NCI-H748 (cell line): ENCODE measurements around the gene OMP.
"Not testable (repeated sequence)": the region's sequence is repeated elsewhere in the genome, so short reads cannot be mapped to it uniquely, and the experiment has no call there.

Experiments used
- DNase-seq: peaks from one replicate; lab custom pipeline; 2025; ENCODE audit not compliant: unreplicated experiment; lab: John Stamatoyannopoulos, UW

The OMP gene

DNA sequence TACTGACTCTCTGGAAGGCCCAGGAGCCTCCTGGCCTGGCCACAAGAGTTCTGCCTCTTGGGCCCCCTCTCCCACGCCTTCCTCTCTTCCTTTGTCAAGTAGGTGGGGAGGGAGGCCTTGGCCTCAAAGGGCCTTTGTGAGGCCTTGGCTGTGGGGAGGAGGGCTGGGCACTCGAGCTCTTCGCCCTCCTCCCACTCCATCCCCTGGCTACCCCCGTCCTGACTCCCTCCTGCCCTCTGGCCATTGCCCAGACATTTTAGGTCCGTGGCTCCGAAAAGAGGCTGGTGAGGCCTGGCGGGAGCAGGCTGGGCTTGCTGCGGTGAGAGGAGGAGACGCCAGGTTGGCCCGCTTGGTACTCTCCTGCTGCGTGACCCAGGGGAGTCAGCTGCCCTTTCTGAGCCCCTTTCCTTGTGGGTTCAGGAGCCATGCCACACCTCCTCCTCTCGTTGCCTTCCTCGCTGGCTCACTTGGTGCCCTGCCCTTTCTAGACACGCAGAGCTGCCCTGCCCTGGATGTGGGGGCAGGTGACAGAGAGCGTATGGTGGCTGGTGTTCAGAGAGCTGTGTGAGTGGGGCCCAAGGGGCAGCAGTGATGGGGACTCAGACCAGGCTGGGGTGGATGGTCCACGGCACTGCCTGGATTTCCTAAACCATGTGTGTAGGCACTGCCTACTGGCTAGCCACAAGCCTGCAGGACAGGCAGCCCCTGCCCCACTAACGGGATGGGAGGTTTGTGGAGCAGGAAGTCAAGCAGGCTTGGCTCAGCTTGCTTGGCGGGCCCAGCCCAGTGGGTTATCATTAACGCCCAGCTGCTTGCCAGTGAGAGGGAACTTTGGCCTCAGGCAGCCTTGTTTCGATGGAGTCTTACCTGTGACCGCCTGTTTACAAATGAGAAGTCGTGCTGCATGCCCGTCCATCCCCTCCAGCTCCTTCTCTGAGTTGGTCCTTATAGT is 15.8 kb upstream of the OMP start:
- no peak for DNase-seq

- no peak for DNase-seq
Observed at GRCh38 chr11:77087723-77088225, 14.9 kb upstream of the OMP start.

DNA sequence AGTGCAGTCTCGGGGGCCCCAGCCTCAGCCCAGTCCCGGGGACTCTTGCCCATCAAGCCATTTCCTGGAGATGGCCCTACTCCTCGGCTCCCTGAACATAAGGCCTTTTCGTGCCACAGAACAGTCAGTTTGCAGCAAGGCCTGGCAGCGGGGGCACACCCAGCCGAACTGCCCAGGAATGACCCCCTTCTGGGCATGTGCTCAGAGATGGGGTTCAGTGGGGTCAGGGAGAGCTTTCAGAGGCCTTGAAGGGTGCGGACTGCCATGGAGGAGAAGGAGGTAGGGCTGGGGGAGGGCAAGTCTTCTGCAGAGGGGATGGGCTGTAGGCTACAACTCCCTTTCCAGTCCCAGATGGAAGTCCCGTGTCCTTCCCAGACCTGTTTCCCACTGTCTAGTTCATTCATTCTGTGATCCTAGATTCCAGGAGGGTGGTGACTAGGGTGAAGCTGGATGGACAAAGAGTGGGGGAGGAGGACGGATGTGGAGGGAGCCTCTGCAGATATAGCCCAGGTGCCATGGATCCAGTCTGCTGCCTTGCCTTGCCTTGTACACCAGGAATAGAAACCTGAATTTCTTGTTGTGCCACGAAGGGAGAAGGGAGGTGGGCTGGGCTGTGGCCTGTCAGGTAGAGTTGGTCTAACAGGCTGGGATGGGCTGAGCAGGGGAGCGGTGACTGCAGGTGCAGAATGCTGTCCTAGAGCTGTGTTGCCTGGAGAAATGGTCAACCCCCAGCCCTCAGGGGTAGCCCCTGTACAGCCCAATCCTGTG is 14.2 kb upstream of the OMP start:
- no peak for DNase-seq

DNA sequence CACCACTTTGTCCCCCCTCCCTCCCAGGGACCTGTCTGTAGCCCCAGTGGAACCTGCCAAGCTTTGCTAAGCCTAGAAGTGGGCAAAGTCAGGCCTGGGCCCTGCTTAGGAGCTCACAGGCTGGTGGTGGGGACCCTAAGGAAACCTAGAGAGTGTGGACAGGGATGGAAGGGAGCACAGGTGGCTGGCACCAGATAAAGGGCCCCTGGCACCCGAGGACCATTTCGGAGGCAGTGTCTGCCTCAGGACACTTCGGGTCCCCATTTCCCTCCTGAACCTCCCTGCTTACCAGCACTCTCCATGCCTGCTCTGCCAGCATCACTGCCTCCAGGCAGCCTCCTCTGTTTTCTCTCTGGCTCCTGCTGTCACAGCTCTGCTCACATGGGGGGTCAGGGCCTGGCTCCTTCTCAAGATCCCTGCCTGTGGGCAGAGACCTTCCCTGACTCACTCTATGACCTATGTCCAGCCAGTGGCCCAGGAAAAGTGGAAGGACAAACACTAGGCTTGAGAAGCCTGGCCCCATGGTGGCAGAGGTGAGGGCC is 13.6 kb upstream of the OMP start:
- DNase-seq: no peak

- no peak for DNase-seq
Observed at GRCh38 chr11:77090046-77090372, 12.6 kb upstream of the OMP start.

DNA sequence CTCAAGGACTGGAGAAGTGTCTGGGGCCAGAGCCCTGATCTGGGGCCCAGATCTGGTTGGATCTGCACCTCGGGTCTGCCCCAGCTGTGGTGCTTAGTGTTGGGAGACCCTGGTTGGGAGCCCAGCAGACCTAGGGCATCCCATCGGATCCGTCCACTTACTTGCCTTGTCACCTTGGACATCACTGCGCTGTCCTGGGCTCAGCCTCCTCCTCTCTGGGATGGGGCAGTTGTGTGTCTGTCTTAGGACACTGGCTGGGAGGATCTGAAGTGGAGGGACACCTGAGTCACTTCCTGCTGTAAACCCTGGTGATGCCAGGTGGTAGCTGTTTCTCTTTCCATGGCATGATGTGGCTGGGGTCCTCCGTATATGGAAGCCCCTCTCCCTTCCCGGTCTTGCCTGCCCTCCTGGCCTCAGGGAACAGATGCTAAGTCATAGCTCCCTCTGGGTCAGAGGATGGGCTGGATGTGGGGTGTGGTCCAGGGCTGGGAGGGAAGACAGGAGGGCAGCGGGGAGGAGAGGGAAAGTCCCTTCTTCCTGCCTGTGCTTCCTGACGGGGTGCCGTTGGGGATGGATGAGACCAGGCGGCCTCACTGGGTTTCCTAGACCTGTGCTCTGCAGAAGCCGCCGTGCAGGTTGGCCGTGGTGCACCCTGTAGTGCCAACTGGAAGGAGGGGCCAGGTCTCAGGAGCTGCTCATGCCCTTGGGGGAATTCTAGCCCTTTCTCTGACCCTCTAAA is 12.1 kb upstream of the OMP start:
- DNase-seq: no peak

- peak; percentile 69 for DNase-seq
Observed at GRCh38 chr11:77091146-77091940, 11.3 kb upstream of the OMP start.

GRCh38 chr11:77092382-77092781 is 10.3 kb upstream of the OMP start:
- DNase-seq: no peak

GRCh38 chr11:77093056-77093891 is 9.4 kb upstream of the OMP start:
- no peak for DNase-seq

- no peak for DNase-seq
Observed at GRCh38 chr11:77093987-77094840, 8.4 kb upstream of the OMP start.

DNA sequence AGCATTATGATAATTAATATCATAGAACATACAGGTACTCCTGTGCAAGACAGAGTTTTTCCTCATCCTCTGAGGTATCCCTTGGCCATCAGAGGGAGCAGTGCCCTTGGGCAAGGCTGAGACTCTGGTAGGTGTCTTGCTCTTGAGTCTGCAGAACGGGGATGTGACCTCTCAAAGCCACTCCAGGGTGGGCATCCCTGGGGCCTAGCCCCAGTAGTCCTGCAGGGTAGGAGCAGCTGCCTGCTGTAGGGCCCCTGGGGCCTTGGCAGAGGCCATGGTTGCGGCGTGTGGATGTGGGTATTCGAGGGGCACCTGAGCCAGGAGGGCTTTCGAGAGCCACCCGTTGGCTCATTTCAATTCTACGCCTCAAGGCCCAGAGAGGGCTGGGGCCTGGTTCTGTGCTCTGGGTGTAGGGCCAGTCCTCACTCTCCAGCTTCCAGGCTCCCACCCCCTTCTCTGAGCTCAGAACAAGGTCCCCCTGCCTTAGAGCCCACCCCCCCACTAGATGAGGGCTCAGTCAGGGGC is 7.7 kb upstream of the OMP start:
- DNase-seq: no peak

GRCh38 chr11:77095551-77096490 is 6.8 kb upstream of the OMP start:
- no peak for DNase-seq

- no peak for DNase-seq
Observed at GRCh38 chr11:77096591-77097019, 6.0 kb upstream of the OMP start.

GRCh38 chr11:77097180-77097579 is 5.5 kb upstream of the OMP start:
- not testable (repeated sequence) for DNase-seq

DNA sequence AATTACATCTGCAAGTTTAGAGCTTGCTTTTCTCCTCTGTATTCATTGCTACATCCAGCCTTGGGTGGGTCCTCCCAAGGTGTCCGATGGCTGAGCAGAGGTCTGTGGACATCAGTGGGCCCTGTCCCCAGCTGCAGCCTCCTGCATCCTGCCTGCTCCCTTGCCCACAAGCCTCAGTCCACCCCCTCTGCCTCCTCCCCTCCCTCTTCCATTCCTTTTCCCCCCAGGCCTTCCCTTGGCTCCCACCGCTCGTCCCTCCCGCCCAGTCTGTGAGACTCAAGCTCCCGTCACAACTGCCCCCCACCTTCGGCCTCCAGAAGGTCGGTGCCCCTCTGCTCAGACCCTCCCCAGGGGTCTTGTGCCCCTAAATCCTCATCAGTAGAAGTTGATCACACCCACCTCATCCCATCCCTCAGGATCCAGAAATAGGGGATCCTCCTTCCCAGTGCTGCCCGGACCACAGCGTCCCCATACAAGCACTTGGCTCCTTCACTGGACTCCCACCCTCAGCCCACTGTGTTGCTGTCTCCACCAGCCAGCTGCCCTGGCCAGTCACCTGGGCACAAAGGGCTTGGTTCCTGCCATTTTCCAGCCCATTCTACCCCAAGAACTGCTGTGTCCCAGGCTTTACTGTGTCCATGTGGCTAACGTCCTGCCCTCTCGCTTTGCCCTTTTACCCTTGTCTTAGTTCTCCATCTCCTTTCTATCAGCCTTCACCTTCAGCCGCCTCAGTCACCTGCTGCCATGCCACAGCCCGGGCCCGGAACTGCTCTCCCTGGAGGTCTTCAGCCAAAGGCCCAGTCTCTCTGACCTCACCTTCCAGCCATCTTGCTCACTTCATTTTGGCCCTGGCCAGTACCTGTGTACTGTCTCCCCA is 2.2 kb upstream of the OMP start:
- DNase-seq: no peak

- peak; percentile 6 for DNase-seq
Observed at GRCh38 chr11:77101043-77101537, 1.6 kb upstream of the OMP start.
